Kidney (tissue), 14 donors: ENCODE results near the gene DEFB121. TPM values are rescaled to one million over a fixed set of nuclear protein-coding genes. Genes with fewer than 3 reads are reported as not detected.
"Not testable (repeated sequence)": the region's sequence is repeated elsewhere in the genome, so short reads cannot be mapped to it uniquely, and the experiment has no call there.

ENCODE experiments used
- DNase-seq, 5 donors: peaks; one replicate each; pipeline ENCODE4 v3.0.0-alpha.2; 2013 to 2020
- FAIRE-seq: peaks from 2 replicates; lab custom pipeline; 2012; peaks lifted over from hg19 to GRCh38; lab: Jason Lieb, UNC
- H3K27ac ChIP-seq, 2 donors: one replicate each; pipeline ENCODE4 v1.7.0; 2013; ENCODE audit warnings: low read depth in 2 of 2, low read length in 2 of 2, inconsistent platforms in 1 of 2
- H3K27me3 ChIP-seq: one replicate; pipeline ENCODE4 v1.7.1; 2013; ENCODE audit warnings: low read length, inconsistent platforms; ENCODE audit not compliant: control insufficient read depth, insufficient read depth
- H3K36me3 ChIP-seq, 3 donors: one replicate each; pipeline versions ENCODE4 v1.7.0 to v1.7.1; 2013; ENCODE audit warnings: low read length in 3 of 3, control low read depth in 1 of 3, inconsistent platforms in 1 of 3; ENCODE audit not compliant: insufficient read depth in 3 of 3, control insufficient read depth in 2 of 3
- H3K4me1 ChIP-seq, 3 donors: one replicate each; pipeline versions ENCODE4 v1.7.0 to v1.7.1; 2013; ENCODE audit warnings: low read length in 3 of 3, inconsistent platforms in 1 of 3, low read depth in 1 of 3; ENCODE audit not compliant: control insufficient read depth in 2 of 3, insufficient read depth in 2 of 3
- H3K4me3 ChIP-seq, 3 donors: one replicate each; pipeline versions ENCODE4 v1.7.0 to v1.8.1; 2013; ENCODE audit warnings: low read length in 3 of 3, control low read depth in 1 of 3, inconsistent platforms in 1 of 3
- H3K9ac ChIP-seq, 3 donors: one replicate each; pipeline versions ENCODE4 v1.7.0 to v1.7.1; 2013; ENCODE audit warnings: low read length in 3 of 3, control low read depth in 1 of 3, inconsistent platforms in 1 of 3
- H3K9me3 ChIP-seq, 3 donors: one replicate each; pipeline versions ENCODE4 v1.7.0 to v1.7.1; 2013; ENCODE audit warnings: low read length in 3 of 3, control low read depth in 1 of 3, inconsistent platforms in 1 of 3; ENCODE audit not compliant: control insufficient read depth in 2 of 3, insufficient read depth in 1 of 3
- CTCF ChIP-seq: IDR thresholded peaks from 3 replicates; pipeline ENCODE4 v1.5.1; 2012; ENCODE audit warnings: mild to moderate bottlenecking, moderate library complexity, borderline replicate concordance; ENCODE audit not compliant: insufficient read depth; ENCODE audit errors: extremely low read depth
- intact Hi-C: fragments of 100-400 bp; cut with DNase I; formaldehyde crosslinking; loops from one replicate; pipeline ENCODE4 v1.11.1; 2022
- polyA plus RNA-seq: library from polyadenylated mRNA; stranded (reverse); fragments of 350-450 nt; fragmentation: Illumina TruSeq; extraction: RNeasy Lipid Tissue Mini Kit (QIAGEN cat#74804); gene quantifications from one replicate; pipeline ENCODE4 v1.2.3, GENCODE V29; 2014; ENCODE audit warnings: low read depth, low replicate concordance; ENCODE audit not compliant: insufficient read depth
- total RNA-seq: library from RNA; stranded (reverse); fragmentation: NEBNext Ultra II Directional; extraction: Animal tissue kit (Norgen Biotek cat#: 25700); gene quantifications from one replicate; pipeline ENCODE4 v1.2.1, GENCODE V29; 2021
- donor health status: control.
- donor health status: control.
- donor health status: control.
- donor health status: control.
- donor health status: control.
- donor health status: DM: yes; HTN: yes; CAD: no.
- donor health status: Normal renal cell carcinoma (clear cell type).

Gene DEFB121
- total and polyA plus RNA-seq, 2 donors from 2014 or later, result not detected

GRCh38 chr20:31374346-31374745 lies 31.7 kb downstream of the DEFB121 start:
- H3K9me3 ChIP-seq, result peaks cover 0 to 3% (median 0%) of the 10 kb centered on the region in 3 donors
- no peak for FAIRE-seq
- intact Hi-C loops, result no loop called here
- H3K4me1 ChIP-seq, result no peaks in the 10 kb centered on the region
- DNase-seq, result no peak
- no peak for TF ChIP-seq CTCF
- H3K4me3 ChIP-seq, result no peak overlapping the region
- no peak overlapping the region for H3K27ac ChIP-seq
- H3K9ac ChIP-seq, result no peak overlapping the region
- no peaks in the 10 kb centered on the region for H3K36me3 ChIP-seq
- H3K27me3 ChIP-seq, result no peaks in the 10 kb centered on the region

- no peak for FAIRE-seq
- intact Hi-C loops, result no loop called here
Observed at GRCh38 chr20:31368301-31368700, 37.7 kb downstream of the DEFB121 start, which contains the start of gene DEFB118. Gene DEFB118, plus strand, starts transcription at chr20:31368601. Its CDS starts 50 bp downstream, at chr20:31368651.

GRCh38 chr20:31364272-31364671 lies 41.7 kb downstream of the DEFB121 start:
- intact Hi-C loops, H3K9ac ChIP-seq, H3K27ac ChIP-seq, DNase-seq, H3K4me1 ChIP-seq, H3K27me3 ChIP-seq, FAIRE-seq, H3K4me3 ChIP-seq, H3K9me3 ChIP-seq, H3K36me3 ChIP-seq: not testable (repeated sequence)

More at GRCh38 chr20:31368301-31368700, 37.7 kb downstream of the DEFB121 start, which contains the start of gene DEFB118:
- Histone ChIP-seq H3K27me3 (no peaks in the 10 kb centered on the region), H3K9me3 (peaks cover 0 to 7% (median 0%) of the 10 kb centered on the region in 3 donors), H3K4me3 (no peak within 1 kb of the TSS), H3K4me1 (no peaks in the 10 kb centered on the region), H3K27ac (no peak within 1 kb of the TSS), H3K9ac (no peak within 1 kb of the TSS), H3K36me3 (no peaks in the 10 kb centered on the region)
- DNase-seq, result no peak
- TF ChIP-seq CTCF, result no peak

- H3K4me3 ChIP-seq, result no peak overlapping the region
- H3K27me3 ChIP-seq, result no peaks in the 10 kb centered on the region
- DNase-seq (no peak), FAIRE-seq (no peak)
- H3K4me1 ChIP-seq, result no peaks in the 10 kb centered on the region
- no peaks in the 10 kb centered on the region for H3K36me3 ChIP-seq
- intact Hi-C loops, result no loop called here
- no peak overlapping the region for H3K9ac ChIP-seq
- no peak overlapping the region for H3K27ac ChIP-seq
- H3K9me3 ChIP-seq, result peaks cover 0 to 7% (median 2%) of the 10 kb centered on the region in 3 donors
- no peak for TF ChIP-seq CTCF
Observed at GRCh38 chr20:31363295-31363694, 42.7 kb downstream of the DEFB121 start.
